SK-MEL-5 (cell line): ENCODE results near the gene TCF23. TPM values are rescaled to one million over a fixed set of nuclear protein-coding genes. Genes with fewer than 3 reads are reported as not detected.

Experiments used
- DNase-seq: peaks from one replicate; pipeline ENCODE4 v3.0.0-alpha.2; 2016; ENCODE audit warnings: low read depth, low spot score
- in situ Hi-C: cut with HindIII; loops from 2 replicates; pipeline ENCODE4 v1.10.0; 2016; ENCODE audit warnings: low sequenced_read_pairs, high pct_unique_total_duplicates, low pct_unique_long_range_greater_than_20kb
- total RNA-seq: library from RNA; depleted of rRNA; stranded (reverse); fragments of >200 nt; shearing (Covaris generic); gene quantifications from 2 replicates; pipeline ENCODE4 v1.2.3, GENCODE V29; 2014

Gene TCF23
- total RNA-seq, 1 experiment from 2014 or later: not detected

DNA sequence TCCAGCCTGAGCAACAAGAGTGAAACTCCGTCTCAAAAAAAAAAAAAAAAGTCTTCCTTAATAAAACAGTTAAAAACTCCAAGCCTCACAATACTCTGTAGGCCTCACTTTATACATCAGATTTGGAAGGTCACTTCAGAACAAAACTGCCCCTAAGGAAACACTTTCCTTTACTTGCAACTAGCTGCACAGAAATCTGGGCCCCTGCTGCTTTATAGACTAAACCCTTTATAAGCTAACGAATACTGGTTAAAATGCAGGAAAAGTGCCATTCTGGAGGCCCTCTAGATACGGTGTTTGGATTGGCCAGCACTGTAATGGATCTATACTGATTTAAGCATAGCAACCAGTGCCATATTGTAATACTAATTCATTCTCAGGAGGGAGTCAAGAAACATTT is 23.7 kb upstream of the TCF23 start:
- in situ Hi-C loops: no loop called here
- DNase-seq: no peak

DNA sequence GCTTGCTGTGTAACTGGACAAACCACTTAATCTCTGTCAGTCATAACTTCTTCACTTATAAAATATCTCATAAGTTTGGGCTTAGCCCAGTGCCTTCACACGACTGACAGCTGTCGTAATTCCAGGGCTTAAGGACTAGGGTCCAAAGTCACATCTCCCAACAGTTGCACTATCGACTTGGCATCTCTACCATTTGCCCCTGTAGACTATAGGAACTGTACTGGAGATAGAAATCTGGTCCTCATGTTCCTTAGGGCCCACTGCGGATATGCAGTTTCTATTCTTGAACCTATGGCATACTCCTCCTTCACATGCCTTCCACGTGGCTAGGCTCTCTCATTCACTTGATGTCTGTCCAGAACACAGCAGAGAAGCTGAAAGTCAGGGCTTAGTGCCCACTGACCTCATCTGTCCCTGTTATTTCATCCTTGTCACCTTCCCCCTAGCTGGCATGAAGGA is 22.5 kb upstream of the TCF23 start:
- no peak for DNase-seq
- in situ Hi-C loops: no loop called here

DNA sequence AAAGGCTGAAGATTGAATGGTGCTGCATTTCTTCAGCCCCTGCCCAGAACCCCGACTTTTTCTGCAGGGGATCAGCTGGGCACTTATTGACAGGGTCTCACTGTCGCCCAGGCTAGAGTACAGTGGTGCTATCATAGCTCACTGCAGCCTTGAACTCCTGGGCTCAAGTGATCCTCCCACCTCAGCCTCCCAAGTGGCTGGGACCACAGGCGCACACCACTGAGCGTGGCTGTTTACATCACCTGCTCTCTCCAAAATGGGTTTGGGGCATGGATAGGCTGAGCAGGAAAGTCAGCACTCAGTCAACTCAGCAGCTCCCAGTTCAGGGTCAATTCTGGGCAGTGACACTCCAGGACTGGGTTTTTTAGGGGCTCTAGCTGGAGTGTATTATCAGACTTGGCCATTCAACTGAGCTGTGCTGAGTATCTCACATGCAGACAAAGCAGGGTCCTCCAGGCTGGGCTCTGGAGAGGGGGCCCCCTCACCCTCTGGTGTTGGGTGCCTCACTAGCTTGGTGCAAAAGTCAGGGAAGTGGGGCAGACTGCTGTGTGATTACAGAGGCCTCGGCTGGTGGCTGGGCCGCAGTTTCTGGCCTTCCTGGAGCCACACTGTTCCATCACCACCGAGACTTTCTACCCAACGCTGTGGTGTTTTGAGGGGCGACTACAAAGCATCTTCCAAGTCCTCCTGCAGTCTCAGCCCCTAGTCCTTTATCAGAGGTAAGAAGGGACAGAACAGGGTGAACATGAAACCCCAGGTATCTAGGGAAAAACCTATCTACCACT is 20.7 kb upstream of the TCF23 start:
- in situ Hi-C loops: no loop called here

DNA sequence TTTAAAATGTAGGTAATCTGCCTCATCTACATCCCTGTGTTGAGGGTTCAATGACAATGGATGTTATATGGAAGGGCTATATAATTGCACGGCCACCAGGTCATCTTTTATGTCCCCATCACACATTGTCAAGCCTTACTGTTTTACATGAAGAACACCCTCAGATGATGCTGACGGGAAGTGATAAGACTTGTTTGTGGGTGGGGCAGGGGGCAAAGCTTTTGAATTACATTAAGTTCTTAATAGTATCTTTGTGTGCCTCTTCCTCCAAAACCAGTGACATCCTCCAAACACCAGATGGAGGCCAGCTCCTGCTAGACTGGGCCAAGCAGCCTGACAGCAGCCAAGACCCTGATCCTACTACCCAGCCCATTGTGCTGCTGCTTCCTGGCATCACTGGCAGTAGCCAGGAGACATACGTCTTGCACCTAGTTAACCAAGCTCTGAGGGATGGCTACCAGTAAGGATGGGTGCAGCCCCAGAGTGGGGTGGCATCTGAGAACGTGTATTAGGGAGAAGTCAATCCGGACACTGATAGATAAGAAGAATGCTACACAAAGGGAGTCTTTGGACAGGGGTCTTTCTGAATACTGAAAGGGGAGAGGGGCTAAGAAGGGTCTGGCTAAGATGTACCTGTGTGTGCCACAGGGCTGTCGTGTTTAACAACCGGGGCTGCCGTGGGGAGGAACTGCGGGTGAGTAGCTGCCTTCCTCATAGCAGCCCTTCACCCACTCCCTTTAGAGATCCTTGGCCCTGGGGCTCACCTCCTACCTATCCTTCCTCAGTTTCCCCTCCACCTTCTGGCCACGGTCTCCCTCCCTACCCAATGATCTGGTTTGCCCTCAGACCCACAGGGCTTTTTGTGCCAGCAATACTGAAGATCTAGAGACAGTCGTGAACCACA is 19.9 kb upstream of the TCF23 start:
- no peak for DNase-seq
- in situ Hi-C loops: no loop called here

More for the DNA sequence above, 20.7 kb upstream of the TCF23 start:
- DNase-seq: no peak

DNA sequence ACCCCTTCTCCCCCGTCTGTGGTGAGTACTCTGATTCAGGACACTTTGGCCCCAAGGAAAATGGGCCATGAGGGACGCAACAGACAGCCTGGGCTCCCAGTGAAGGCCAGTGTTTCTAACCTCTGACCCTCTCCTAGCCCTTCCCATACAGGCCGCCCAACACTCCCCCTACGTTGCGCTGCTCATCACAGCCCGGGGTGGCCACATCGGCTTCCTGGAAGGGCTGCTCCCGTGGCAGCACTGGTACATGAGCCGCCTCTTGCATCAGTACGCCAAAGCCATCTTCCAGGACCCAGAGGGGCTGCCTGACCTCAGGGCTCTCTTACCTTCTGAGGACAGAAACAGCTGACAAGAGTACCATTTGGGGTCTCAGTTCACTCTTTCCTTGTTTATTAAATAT is 18.4 kb upstream of the TCF23 start:
- DNase-seq: no peak

DNA sequence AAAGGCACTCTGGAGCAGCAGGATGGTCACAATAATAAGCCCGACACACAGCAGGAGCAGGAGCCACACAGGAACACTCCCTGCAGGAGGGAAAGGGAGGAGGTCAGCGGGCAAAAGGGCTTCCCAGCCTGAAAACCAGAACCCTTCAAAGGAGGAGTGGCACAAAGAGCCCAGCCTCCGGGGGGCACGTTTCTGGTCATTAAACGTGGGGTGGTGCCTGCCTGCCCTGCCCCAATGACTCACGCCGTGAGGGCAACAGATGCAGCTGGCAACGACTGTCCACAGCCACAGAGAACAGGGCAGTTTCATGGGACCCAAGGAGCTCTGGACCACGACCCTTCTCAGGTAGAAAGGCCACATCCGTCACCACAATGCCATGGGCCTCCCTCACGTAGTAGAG is 17.4 kb upstream of the TCF23 start:
- in situ Hi-C loops: no loop called here
- DNase-seq: no peak

More for the DNA sequence above, 18.4 kb upstream of the TCF23 start:
- in situ Hi-C loops: no loop called here

DNA sequence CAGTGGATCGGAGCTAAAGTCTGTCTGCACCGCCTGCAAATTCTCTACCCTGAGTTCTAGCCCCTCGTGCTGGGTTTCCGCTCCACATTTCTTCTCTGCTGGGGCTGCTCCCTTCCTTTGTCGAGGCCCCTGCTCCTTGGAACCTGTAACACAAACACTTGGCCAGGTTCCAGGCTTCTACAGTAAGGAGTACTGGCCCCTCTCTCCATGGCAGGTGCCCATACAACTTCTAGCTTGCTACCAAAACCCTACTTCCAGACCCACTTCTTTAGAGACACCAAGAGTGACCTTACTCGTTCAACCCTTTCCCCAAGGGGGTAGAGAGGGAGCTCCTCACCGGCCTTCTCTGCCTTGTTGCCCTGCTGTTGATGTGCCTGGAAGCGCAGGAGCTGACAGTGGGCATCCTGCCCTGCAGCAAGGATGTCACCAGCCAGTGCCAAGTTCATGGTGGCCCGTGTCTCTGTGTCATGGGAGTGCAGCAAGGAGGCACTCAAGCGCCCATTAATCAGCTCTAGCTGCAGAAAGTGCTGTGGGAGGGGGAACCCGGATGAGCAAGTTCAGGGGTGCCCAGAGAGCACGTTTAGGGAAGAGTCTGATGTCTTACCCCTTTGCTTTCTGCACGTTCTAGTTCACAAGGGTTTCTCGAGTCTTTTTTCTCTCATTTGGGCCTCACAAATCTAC is 15.5 kb upstream of the TCF23 start:
- in situ Hi-C loops: no loop called here

DNA sequence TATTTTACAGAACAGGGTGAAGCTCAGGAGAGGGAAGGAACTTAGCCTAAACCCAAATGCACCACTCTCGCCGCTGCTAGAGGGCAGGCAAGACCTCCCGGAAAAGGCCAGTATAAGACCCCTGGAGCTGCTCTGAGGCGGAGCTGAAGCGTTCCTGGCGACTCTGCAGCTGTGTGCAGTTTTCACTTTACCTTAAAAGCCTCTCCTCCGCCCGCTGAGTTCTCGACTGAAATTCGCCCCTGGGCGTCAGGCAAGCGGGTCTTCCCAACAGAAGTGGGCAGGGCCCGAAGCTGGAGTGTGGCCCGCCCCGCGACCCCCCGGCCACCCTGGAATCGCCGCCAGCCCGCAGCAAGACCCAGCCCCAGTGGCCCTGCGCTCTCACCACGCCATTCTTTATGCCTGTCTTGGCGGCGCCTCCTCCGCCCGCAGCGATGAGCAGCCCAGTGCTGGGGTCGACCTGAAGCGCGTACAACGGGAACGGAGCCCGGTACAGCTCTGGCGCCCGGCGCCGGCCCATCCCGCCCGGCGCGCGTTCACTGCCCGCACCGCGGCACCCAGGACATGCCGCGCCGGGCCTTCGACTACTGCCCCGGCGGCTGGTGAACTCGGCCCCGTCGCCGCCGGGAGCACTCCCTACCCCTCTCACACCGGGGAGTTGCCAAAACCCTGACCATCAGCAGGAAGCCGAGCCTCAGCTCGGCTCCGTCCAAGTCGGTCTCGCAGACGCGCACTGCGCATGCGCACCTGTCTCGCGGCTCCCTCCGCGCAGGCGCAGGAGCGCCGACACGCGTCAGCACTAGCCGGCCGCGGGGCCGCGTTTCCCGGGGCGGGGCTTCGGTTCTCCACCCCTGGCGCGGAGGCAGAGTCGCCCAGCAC is 14.7 kb upstream of the TCF23 start, which contains the start of gene PREB:
Gene PREB, minus strand, starts transcription at position 732 of the 876 bp plus-strand sequence. Its CDS starts 215 bp downstream, at position 517.
- in situ Hi-C loops: no loop called here

More for the DNA sequence above, 15.5 kb upstream of the TCF23 start:
- DNase-seq: no peak

DNA sequence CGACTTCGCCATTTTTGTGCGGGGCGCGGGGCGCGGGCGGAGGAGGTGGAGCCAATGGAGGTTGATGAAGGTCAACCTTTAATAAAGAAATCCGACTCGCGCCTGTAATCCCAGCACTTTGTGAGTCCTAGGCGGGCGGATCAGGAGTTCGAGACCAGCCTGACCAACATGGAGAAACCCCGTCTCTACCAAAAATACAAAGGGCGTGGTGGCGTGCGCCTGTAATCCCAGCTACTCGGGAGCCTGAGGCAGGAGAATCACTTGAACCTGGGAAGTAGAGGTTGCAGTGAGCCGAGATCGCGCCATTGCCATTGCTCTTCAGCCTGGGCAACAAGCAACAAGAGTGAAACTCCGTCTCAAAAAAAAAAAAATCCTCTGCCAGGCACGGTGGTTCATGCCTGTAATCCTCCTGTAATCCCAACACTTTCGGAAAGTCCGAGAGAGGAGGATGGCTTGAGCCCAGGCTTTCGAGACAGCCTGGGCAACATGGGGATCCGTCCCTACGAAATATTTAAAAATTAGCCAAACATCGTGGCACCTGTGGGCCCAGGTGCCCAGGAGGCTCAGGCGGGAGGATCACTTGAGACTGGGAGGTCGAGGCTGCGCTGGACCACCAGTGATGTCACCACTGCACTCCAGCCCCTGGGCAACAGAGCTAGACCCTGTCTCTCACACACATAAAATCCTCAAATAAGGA is 13.9 kb upstream of the TCF23 start:
- in situ Hi-C loops: no loop called here
- no peak for DNase-seq

More for the DNA sequence above, 14.7 kb upstream of the TCF23 start, which contains the start of gene PREB:
- DNase-seq: peak; percentile 97

DNA sequence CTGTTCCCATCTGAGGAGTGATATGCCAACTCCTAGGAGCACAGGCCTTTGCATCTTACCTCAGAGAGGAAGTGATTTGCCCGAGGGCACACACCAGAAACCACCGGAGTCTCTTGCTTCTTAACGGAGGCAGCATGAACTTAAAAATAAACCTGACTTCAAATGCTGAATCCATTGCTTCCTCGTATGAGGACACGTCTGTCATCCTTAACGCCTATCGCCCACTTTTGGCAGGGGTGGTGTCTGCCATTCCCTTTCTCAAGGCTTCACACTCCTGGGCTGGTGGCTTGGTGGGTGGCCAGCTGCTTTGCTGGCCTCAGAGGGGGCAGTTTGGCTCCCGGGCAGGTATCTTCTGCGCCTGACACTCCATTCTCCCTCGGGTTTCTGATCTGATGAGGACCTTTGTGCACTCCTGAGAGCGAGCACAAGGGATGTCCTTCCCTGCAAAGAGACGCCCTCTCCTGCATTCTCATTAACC is 13.3 kb upstream of the TCF23 start:
- in situ Hi-C loops: no loop called here
- DNase-seq: no peak

DNA sequence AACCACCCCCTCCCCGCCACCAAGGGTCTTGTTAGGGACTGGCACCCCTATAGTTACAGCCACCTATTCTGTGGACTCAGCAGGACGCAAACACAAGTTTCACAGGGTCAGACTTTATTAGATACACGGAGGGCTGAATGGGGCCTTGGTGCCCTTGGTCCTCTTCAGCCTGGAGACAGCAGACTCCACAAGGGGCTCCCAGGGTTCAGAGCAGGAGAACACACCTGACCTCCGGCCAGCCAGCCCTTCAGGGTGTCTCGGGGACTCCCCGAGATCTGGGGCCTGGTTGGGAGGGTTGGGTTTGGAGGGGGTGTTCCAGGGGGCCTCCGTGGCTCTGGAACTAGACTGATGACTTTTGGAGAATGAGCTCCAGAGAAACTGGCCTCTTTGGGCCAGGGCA is 12.1 kb upstream of the TCF23 start:
- in situ Hi-C loops: no loop called here
- DNase-seq: no peak

DNA sequence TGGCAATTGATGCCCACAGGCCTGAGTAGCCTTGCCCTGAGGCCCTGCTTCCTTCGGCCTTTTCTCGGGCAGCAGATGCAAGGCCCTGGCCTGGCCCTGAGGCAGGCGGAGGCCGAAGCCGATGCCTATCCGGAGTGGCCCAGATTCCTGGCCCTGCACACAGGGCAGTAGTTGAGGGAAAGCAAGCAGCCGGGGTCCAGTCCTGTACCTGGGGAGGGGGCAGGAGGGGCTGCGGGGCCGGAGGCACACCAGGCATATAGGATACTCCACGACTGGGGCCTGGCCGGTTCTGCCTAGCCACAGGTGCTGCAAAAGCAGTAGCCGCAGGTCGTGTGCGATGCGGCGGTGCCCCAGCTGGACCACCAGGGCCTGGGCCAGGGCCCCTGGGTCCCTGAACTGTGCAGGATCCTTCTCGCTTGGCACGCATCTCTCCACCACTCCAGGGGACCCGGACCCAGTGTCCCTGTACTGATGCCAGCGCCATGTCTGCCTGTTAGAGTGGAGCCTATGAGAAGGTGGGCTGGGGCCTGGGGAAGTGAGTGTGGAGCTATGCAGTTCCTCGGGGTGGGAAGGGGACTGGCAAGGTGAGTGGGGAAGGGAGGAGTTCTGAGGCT is 11.4 kb upstream of the TCF23 start:
- in situ Hi-C loops: no loop called here
- DNase-seq: no peak

DNA sequence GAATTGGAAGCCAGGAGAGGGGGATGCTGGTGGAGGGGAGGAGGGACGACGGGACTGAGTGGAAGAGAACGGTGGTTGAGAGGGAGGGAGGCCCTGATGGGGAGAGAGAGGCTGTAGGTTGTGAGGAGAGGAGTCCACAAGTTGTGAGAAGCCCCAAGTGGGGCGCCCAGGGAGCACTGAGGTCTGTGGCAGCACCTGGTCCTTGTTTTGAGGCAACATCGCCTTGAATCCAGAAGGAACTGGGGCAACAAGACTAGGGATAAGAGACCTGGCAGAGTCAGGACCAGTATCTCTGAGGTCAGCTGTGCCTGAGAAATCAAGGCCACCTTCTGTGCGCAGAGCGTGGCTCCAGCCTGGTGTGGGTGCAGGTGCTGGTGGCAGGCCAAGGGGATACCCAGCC is 10.7 kb upstream of the TCF23 start:
- in situ Hi-C loops: no loop called here
- no peak for DNase-seq

DNA sequence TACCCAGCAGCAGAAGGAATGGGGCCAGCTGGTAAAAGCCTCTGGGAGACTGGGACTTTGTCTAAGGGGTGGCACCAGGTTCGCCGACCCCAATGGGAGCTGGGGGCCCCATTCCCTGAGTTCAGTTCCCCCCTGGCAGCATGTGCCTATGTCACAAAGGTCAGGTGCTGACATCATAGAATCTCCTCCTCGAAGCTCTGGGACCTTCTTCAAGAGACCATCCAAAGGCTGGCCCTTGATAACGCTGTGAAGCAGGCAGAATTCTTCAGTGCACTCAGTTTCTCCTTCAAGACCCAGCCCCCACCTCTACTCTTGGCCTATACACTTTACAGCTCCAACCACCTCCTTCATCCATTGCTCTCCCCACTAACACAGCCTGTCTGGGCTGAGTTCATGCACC is 9.5 kb upstream of the TCF23 start, which contains the start of gene PRR30:
Gene PRR30, minus strand, starts transcription at position 101 of the 400 bp plus-strand sequence. CDS start 1,081 bp downstream, outside the sequence.
- no peak for DNase-seq
- in situ Hi-C loops: no loop called here

DNA sequence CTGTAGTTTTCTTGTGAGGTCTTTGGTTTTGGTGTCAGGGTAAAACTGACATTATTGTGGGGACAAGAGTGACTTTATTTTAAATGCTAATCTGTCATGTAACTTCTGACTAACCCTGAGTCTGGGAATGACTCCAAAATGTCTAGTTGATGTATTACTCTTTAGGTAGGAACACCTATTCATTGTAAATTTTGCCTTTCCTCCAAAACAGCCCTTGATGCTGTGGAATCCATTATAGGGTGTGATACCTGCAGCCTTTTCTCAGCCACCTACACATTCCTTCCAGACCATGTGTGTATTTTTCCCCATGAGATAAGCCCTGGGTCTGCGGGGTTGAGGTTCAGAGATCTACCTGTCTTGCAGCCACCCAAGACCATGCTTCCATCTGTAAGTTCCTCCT is 5.5 kb upstream of the TCF23 start:
- in situ Hi-C loops: no loop called here
- no peak for DNase-seq

DNA sequence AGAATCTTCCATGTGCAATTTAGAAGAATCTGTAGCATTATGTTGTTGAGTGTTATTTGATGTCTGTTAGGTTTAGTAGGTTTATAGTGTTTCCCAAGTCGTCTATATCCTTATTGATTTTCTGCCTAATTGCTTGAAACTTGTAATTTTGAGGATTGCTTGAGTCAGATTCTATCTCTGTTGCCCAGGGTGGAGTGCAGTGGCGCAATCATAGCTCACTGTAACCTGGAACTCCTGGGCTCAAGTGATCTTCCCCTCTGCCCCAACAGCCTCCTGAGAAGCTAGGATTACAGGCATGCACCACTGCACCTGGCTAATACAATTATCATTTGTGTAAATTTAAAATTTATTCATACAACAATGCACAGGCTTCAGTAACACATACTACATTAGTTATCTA is 3.1 kb upstream of the TCF23 start:
- no peak for DNase-seq
- in situ Hi-C loops: no loop called here
